Activated CD4-positive, alpha-beta T cell treated with anti-CD3 and anti-CD28 coated beads for 48 hours (primary cell): ENCODE results near the gene GORASP2.

Experiments used
- DNase-seq: peaks from one replicate; pipeline ENCODE4 v3.0.0-alpha.2; 2020

The GORASP2 gene

DNA sequence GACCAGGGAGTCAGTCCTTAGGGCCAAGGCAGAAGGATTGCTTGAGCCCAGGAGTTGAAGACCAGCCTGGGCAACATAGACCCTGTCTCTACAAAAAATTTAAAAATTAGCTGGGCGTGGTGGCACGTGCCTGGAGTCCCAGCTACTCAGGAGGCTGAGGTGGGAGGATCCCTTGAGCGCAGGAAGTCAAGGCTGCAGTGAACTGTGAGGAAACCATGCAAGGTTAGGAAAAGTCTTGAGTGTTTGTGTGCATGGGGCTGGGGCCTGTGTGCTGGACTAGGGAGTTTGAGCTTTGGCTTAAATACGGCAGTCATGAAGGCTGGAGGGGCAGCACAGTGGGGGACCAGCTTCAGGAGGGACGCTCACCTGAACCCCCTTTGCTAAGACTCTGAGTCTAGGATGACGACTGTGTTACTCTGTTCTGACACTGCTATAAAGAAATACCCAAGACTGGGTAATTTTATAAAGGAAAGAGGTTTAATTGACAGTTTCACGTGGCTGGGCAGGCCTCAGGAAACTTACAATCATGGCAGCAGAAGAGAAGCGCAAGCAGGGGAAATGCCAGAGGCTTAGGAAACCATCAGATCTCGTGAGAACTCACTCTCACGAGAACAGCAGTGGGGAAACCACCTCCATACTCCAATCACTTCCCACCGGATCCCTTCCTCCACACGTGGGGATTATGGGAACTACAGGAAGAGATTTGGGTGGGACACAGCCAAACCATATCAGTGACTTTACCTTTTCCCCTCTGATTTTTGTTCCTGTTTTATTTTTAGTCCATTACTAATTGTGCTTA is 39.4 kb downstream of the GORASP2 start:
- no peak for DNase-seq

DNA sequence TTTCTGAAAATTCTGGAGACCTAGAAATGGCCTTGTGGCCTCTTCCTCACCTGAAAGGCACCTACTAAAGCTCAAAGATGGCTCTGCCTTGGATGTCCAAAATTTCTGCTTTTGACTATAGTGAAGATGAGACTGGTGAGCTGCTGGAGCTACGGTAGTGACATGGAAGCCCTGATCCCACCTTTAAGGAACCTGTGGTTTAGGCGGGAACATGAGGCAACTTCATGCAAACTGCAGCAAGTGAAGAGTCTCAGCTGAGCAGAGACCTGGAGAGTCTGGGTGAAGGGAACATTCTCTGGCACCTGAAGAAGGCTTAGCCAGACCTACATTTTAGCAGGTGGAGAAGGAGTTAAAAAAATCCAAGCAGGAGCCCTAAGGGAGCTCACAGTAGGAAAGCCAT is 40.0 kb downstream of the GORASP2 start:
- DNase-seq = no peak

DNA sequence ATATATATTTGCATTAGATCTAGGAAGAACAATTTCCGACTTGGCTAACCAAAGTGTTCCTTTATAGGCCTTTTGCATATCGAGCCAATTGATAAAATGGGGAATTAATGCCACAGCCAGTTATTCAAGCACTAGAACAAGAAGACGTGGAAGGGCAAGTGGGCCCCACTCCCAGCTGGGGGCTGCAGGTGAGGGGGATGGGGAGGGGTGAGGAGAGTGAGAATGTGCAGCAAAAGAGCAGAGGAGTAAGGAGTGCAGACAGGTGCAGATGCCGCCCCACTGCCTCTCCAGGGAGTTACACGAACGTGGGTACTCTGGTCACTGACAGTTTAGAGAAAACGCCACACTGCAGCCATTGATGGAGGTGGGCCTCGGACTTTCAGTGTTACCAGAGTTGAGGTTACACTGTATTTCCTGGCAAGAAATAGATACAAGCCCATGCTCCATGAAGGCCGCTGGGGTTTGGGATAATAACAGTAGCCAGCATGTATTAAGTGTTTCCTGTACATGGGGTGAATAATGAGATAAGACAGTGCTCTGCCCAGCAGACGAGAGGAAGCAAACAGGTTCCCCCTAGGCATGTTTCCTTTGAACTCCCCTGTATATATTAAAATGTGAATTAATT is 40.9 kb downstream of the GORASP2 start:
- no peak for DNase-seq

DNA sequence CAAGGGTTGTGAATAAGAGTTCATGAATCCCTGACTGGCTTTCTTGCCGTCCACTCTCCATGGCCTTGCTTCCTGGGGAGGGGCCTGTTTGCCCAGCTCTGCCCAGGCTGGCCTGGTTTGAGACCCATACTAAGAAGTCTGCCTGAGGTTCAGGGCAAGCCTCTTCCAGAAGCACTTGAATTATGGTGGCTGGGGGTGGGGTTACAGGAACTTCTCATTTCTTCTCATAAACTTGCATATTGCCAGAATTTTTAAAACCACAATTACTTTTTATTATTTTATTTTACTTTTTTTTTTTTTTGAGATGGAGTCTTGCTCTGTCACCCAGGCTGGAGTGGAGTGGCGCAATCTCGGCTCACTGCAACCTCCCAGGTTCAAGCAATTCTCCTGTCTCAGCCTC is 42.0 kb downstream of the GORASP2 start:
- no peak for DNase-seq

DNA sequence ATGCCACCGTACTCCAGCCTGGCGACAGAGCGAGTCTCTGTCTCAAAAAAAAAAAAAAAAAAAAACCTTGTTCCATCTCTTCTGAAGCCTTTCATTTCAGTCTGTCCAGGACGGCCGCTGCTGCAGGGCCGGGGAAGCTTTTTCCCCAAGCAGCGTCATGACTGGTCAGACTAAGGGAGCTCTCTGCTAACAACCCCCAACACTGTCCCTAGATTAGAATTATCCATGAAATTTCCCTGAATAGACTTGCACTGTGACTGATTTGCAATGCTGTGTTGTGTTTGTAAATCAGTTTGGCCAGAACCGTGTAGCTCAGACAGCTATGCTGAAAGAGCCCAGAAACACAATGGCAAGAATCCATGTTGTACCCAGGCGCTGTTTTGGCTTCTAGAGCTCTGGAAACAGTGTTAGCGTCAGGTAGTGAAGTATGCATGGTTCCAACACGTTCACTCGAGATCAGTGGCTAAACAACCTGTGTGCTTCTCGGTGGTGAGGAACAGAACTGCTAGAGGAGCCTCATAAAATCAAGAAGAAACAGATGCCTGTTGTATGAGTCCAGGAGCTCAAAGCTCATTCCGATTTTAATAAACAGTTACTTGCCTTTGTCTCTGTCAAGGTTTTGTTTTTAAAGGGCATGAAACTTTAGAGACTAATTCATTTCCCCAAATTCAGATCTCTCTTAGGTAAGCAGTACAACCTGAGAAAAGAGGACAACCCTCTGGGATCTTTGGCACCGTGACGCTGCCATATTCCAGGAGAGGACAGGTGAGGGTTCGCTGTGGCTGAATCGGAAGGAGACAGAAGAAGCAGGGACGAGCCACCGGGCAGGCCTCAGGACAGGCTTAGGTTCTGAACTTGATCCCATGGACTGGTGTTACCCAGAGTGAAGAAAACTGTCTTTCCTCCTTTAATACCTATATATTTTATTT is 43.5 kb downstream of the GORASP2 start:
- DNase-seq = no peak

DNA sequence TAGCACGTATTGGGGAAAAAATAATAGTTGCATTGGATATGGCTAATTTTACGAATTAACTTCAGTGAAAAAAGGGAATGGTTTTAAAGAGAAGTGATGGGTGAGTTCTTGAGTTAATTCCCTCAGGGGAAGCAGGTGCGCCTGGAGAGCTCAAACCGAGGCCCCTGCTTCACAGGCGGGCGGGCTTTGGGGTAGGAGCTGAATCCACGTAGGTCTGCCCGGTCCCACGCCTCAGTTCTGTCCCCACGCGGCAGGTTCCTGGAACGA is 44.1 kb downstream of the GORASP2 start:
- DNase-seq = no peak

DNA sequence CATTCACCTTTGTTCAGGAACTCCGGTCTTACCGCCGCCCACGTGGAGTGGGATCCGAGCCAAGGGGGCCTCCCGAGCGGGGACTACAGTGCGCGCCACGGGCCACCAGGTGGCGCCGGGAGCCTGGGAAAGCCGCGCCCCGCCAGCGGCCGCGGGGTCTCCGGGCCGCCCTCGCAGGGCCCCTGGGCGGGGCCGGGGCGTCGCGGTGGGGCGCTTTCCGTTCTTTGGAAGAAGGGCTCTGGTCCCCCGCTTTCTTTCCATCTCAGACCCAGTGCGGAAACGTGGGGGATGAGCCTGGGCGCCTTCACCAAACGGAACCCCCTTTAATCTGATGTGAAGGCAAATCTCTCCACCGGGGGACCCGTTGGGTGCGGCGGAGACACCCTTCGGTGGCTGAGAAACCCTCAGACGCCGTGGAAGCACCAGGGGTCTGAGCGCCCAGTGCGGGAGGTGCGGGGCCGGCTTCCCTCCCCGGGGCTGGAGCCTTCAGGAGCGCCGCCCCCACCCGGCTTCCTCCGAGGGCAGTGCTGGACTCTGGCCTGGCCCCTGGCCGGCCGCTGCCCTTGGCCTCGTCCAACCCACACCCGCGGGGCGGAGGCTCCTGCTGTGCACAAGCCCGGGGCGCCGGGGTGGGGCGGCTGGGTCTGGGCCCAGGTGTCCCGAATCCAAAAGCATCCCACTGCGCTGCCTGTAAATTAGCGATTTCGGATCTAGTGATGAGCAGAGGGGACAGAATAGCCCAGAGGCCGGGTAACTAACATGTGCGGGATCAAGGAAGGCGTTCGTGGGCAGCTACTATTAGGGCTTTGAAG is 44.6 kb downstream of the GORASP2 start:
- DNase-seq = peak; percentile 91

DNA sequence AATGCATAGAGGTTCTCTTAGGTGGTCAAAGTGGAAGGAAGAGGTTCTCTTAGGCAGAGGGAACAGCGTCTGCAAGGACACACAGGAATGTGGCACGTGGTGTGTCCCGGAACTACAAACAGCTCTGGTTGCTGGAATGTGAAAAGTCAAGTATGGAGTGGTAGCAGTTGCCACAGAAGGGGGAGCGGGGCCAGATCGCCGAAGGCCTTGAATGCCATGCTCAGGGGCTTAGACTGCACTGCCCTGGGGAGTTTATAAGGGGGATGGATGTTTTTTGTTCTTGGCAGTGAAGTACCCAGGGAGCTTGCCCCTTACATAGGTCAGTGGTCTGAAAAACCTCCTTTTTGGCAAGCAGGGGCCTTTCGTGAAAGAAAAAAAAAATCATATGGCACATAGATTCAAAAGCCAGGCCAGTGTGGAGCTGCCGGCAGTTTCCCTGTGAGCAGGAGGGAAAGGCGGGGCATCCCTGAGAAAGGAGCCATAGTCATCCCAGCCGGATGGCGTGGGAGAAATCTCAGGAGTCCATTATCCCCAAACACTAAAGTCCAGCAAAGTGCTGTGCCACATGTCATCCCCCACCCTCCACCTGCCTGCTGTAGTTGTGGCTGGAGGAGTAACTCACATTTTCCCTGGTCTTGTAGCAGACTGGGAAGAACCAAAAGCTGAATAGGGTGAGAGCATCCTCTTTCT is 45.4 kb downstream of the GORASP2 start:
- no peak for DNase-seq

DNA sequence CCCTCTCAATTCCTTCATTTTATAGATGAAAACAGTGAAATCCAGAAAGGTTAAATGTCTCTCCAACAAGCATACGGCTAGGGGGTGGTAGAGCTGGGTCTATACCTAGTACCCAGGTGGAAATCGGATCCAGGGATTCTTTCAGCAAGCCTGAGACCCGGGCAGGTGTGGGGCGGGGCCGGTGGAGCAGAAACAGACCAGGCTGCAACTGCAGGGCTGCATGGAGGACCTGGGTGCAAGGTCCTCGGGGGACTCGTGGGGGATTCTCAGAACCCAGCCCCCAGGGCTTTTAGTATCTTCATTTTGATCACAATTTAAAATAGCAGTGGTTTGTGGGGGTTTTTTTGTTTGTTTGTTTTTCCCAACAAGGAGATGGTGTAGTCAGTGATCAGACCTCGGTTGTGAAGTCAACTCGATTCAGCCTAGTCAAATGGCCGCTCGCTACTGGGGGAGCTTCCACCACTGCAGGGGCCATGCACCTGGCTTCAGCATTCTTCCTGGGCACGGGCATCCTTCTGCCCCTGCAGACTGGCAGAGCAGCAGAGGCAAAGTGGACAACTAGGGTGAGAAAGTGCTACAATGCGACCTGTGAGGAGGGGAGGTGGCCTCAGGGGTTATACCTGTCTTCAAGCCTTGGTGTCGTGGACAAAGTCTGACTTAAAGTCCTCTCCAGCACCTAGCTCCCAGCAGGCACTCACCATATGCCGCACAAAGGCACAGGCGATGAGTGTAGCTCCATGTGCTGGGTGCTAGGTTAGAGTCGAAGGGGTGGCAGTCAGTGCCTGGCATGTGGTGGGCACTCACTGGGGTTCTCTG is 46.3 kb downstream of the GORASP2 start:
- DNase-seq = no peak

DNA sequence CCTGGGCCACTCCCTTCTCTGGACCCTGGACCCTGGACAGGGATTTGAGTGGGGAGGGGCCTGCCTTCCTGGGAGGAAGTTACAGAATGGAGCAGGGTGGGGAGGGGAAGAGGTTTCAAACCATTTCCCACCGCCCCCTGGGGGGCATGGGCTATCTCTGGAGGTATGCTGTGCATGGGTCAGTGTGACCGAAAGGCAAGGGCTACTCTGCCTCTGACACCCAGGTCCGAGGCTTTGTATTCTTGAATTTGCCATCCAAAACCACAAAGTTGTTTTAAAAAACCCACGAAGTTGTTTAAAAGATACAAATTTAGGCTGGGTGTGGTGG is 46.9 kb downstream of the GORASP2 start:
- DNase-seq = no peak

DNA sequence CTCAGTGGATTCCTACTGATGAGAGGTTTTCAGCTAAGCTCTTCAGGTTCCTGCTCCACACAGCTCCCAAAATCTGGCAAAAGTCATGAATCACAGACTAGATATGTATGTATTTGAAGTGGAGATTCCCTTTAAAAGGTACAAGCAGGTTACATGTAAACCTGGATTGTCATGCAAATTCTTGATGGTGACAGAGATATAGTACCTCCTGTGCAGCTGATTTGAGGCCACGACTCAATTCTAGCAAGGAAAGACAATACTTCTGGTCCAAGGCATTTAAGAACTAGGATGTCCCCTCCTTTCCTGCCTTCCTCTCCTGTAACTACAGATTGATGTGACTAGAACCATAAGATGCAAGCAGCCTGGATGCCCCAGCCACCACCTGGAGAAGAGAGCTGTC is 55.0 kb downstream of the GORASP2 start:
- DNase-seq = no peak

DNA sequence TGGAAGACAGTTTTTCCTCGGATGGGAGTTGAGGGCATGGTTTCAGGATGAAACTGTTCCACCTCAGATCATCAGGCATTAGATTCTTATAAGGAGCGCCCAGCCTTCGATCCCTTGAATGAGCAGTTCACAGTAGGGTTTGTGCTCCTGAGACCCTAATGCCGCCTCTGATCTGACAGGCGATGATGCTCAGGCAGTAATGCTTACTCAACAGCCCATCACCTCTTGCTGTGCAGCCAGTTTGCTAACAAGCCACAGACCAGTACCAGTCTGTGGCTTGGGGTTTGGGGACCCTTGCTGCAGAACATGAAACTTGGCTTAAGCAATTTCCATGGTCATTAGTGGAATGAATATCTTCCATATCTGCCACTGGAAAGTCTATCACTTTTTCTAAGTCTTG is 56.4 kb downstream of the GORASP2 start:
- no peak for DNase-seq

DNA sequence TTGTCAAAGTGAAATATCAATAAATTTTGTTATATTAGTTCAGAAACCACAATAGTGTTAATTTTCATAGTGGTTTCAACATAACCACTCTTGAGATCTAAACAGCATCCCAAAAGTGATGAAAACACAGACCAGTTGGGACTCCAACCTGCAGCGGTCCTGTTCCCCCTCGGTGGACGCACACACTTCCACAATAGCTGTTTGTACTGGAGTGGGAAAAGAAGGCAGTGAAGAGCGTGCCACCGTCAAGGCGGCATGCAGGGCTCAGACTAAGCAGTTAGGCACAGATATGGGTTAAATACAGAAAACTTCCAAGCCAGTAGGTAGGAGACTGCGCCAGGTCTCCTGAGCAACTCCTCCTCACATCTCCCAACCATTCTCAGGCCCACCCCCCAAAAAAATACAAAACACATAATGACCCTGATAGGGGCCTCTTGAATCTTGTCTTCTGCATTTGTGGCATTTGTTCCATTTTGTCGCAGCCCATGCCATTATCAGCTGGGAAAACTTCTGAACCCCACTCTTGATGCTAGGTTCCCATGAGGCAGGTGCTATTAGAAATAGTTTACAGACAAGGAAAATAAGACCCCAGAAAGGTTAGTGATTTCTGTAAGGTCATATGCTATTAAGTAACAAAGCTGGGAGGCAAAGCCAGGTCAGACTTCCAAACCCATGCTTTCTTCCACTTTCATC is 57.7 kb downstream of the GORASP2 start:
- no peak for DNase-seq

DNA sequence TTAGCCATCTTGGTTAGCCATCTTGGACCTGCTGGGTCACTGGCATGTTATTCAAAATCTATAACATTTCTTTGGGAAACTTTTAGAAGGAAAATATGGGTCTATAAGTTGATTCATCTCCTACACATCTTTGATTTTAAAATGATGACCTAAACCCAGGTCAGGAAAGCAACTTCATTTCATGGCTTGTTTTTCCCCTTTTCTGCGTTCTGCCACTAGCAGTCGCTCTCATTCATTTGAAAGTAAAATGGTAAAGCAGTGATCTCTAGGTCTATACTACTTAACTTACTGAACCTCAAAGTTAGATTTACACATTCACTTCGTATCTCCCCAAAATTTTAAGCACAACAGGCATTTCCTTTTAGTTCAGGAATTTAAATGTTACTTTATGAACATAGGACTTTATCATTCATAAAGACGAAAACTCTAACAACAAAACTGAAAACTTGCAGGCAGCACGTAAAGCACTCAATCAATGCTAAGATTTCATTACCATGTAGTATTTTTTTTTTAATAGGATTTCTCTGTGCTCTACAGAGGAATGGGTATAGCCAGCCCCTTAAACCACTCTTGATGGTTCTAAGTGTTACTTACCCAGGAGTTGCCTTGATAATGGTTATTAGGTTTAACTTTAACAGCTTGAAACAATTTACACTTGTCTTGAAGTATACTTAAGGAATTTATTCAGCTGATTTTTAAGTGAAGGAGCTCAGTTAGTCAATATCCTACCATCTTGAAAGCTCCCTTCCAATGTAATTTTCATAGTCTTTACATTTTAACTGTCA is 62.5 kb downstream of the GORASP2 start:
- DNase-seq = no peak

DNA sequence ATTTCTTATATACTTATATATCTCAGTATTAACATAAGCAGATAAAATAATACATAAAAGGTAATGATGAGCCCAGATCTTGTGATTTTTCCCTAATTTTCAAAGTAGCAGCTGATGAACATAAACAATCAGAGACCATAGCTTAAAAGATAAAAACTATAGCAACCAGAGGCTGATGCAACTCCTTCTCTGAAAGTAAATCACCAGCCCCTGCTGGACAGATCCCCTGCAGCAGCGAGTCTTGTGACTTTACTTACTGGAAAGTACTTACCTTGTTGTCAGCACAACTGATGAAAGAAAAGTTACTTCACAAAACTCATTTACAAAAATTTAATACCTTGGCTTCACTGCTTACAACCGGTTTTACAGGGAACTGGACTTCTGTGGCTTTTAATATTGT is 67.3 kb downstream of the GORASP2 start:
- no peak for DNase-seq

DNA sequence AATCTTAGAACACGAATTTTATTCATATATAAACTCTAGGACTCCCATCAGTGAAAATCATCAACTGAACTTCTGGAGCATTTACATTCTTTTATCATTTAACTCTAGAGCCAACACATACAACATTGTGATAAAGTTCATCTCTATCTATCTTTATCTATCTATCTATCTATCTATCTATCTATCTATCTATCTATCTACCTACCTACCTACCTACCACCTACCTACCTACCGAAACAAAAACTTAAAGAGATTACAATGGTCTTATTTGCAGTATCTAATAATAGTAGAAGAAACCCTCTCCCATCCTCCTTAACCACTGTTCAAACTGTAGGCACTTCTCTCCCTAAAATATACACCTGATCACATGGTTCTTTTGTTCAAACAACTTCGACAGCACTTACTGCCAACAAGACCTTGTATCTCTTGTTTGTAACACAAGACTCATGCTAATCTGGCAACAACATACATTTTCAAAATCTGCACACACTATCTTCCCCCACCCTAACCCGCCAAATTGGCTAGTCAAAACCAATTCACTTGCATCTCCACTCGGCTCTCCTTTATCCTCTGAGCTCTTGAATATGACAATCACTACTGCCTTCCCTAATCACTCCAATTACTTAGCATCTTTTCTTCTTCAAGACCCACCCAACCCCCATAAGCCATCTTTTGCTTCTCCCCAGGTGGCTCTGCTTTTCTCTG is 69.0 kb downstream of the GORASP2 start:
- DNase-seq = no peak

DNA sequence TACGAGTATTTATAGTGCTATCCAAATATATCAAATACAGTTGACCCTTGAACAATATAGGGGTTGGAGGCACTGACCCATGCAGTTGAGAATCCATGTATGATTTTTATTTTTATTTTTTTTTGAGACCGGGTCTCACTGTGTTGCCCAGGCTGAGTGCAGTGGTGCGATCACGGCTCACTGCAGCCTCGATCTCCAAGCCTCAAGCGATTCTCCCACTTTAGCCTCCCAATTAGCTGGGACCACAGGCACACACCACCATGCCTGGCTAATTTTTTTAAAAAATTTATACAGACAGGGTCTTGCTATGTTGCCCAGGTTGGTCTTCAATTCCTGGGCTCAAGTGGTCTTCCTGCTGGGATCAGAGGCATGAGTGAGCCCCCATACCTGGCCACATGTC is 70.6 kb downstream of the GORASP2 start:
- DNase-seq = no peak

DNA sequence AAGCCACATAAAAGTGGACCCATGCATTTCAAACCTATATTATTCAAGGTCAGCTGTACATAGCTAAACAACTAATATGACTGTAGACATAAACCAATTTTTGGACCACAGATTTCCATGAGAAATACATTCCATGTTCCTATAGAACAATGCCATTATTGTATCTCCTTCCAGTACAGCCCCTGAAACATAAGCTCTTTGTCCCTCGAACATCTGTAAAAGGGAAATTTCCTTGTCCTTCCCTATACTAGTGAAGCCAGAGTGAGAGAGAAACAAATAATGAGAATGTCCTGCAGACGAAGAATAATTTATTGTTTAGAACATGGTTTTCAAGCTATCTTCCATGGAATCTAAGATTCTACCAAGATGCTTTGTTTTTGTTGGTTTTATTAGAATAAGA is 75.3 kb downstream of the GORASP2 start:
- DNase-seq = no peak

DNA sequence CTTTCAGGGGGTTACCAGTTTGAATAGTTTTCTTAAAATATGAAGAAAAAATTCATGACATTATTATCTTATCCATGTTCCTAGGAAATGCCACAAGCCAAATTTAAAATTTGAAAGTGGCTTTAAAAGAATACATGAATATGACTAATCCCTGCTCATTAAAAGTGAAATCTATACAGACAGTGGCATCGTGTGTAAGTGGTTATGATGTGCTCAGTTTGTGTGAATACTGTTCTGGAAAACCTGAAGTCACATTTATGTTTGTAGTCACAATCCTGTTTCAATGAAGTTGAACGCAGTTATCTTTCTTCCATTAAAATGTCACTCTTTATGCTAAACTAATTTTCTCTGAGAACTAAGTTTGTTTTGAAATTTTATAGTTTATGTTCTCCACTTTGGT is 75.8 kb downstream of the GORASP2 start:
- DNase-seq = no peak
